Hematopoietic multipotent progenitor cell treated with erythropoietin and hydrocortisone succinate and interleukin-3 and kit ligand, for 6 days (in vitro differentiated cells): ENCODE measurements around the gene ACADSB.

Source experiments
- DNase-seq: peaks from one replicate; pipeline ENCODE4 v3.0.0-alpha.2; 2015

ACADSB gene

GRCh38 chr10:123103944-123104343 lies 95.1 kb downstream of the ACADSB start:
- DNase-seq: no peak
